ENCODE results near the gene KANK3.

GRCh38 chr19:8367327-8368001 lies 24.4 kb upstream of the KANK3 start:
- TF ChIP-seq POLR2A (IDR thresholded peaks at IDR 0.05; ENCODE audit: low read depth, low read length) (no peak), POLR2AphosphoS5 (IDR thresholded peaks at IDR 0.05; ENCODE audit: low read depth, low read length) (no peak), SPI1 (IDR thresholded peaks at IDR 0.05; ENCODE audit: low read depth, low read length) (no peak), TAF1 (IDR thresholded peaks at IDR 0.05; ENCODE audit: low read depth, low read length) (no peak), PAX5 (IDR thresholded peaks at IDR 0.05; ENCODE audit: insufficient read depth, low read length, severe bottlenecking) (no peak)

All from GM12891 (cell line).